Naive thymus-derived CD4-positive, alpha-beta T cell (primary cell): ENCODE results near the gene PKLR. TPM values are rescaled to one million over a fixed set of nuclear protein-coding genes. Genes with fewer than 3 reads are reported as not detected.

Experiments used
- ATAC-seq: fragments of 150-1000 bp; cut with Tn5 transposase; 2 replicates; pipeline ENCODE4 v1.10.0; 2021; ENCODE audit warnings: mild to moderate bottlenecking, moderate library complexity
- CTCF ChIA-PET: fragments of 350-600 bp; sonication (Branson Sonifier 250); formaldehyde crosslinking; loops from one replicate; lab custom pipeline; 2021; ENCODE audit warnings: antibody characterized with exemption; lab: Charles Lee
- POLR2A ChIA-PET: fragments of 350-600 bp; sonication (Branson Sonifier 250); formaldehyde crosslinking; loops from one replicate; lab custom pipeline; 2021; ENCODE audit warnings: antibody characterized with exemption, inconsistent platforms; lab: Charles Lee
- DNase-seq, 9 donors: peaks; one replicate each; pipeline versions ENCODE4 v3.0.0 to v3.0.0-alpha.2; 2020 to 2022; ENCODE audit warnings: mixed read lengths in 1 of 9
- H3K27ac ChIP-seq: one replicate; pipeline ENCODE4 v1.7.0; 2013; ENCODE audit warnings: mild to moderate bottlenecking, low read depth, low read length, moderate library complexity
- H3K27me3 ChIP-seq, 2 donors: one replicate each; pipeline ENCODE4 v1.7.0; 2013; ENCODE audit warnings: low read length in 2 of 2, mild to moderate bottlenecking in 2 of 2, moderate library complexity in 2 of 2; ENCODE audit not compliant: control insufficient read depth in 2 of 2, insufficient read depth in 2 of 2
- H3K36me3 ChIP-seq, 3 experiments: 1 replicate in 2 of 3; 2 replicates in 1 of 3; pipeline ENCODE4 v1.7.0; 2013; ENCODE audit warnings: low read length in 3 of 3, mild to moderate bottlenecking in 3 of 3, moderate library complexity in 1 of 3; ENCODE audit not compliant: insufficient read depth in 3 of 3, control insufficient read depth in 2 of 3
- H3K4me1 ChIP-seq, 2 donors: one replicate each; pipeline ENCODE4 v1.7.0; 2013; ENCODE audit warnings: low read length in 2 of 2, mild to moderate bottlenecking in 2 of 2, moderate library complexity in 1 of 2; ENCODE audit not compliant: control insufficient read depth in 2 of 2, insufficient read depth in 2 of 2
- H3K4me3 ChIP-seq: 2 replicates; pipeline ENCODE4 v1.7.0; 2013; ENCODE audit warnings: mild to moderate bottlenecking, low read length
- H3K9me3 ChIP-seq, 3 experiments: 1 replicate in 2 of 3; 2 replicates in 1 of 3; pipeline ENCODE4 v1.7.0; 2013; ENCODE audit warnings: low read length in 3 of 3; ENCODE audit not compliant: control insufficient read depth in 2 of 3
- H3K27ac Mint-ChIP-seq, 9 donors: one replicate each; pipeline ENCODE4 v1.8.0; 2020 to 2022; ENCODE audit warnings: mixed read lengths in 9 of 9, mild to moderate bottlenecking in 8 of 9, moderate library complexity in 5 of 9, inconsistent platforms in 2 of 9
- H3K27me3 Mint-ChIP-seq, 5 donors: one replicate each; pipeline ENCODE4 v1.8.0; 2021 to 2022; ENCODE audit warnings: mixed read lengths in 5 of 5, mild to moderate bottlenecking in 1 of 5
- H3K36me3 Mint-ChIP-seq, 5 donors: one replicate each; pipeline ENCODE4 v1.8.0; 2020 to 2022; ENCODE audit warnings: mixed read lengths in 5 of 5, mild to moderate bottlenecking in 3 of 5, inconsistent platforms in 1 of 5
- H3K4me1 Mint-ChIP-seq, 7 donors: one replicate each; pipeline ENCODE4 v1.8.0; 2020 to 2022; ENCODE audit warnings: mixed read lengths in 7 of 7, mild to moderate bottlenecking in 3 of 7, inconsistent platforms in 1 of 7
- H3K4me3 Mint-ChIP-seq, 10 donors: one replicate each; pipeline ENCODE4 v1.8.0; 2020 to 2022; ENCODE audit warnings: mild to moderate bottlenecking in 10 of 10, mixed read lengths in 10 of 10, moderate library complexity in 6 of 10, inconsistent platforms in 2 of 10
- H3K9me3 Mint-ChIP-seq, 11 donors: one replicate each; pipeline ENCODE4 v1.8.0; 2020 to 2022; ENCODE audit warnings: mixed read lengths in 11 of 11, mild to moderate bottlenecking in 4 of 11, inconsistent platforms in 1 of 11, moderate library complexity in 1 of 11
- intact Hi-C, 2 donors: fragments of 100-400 bp; cut with micrococcal nuclease; formaldehyde crosslinking; loops; one replicate each; pipeline ENCODE4 v1.15.1; 2023
- polyA plus RNA-seq, 2 donors: library from polyadenylated mRNA; unstranded; fragments of 300-500 nt; fragmentation: Illumina TruSeq; gene quantifications; one replicate each; pipeline ENCODE4 v1.2.3, GENCODE V29; 2021
- total RNA-seq, 6 experiments: library from RNA in 5 of 6; stranded (reverse) in 5 of 6; gene quantifications; 1 replicate in 5 of 6; 2 replicates in 1 of 6; pipeline ENCODE4 v1.2.3 and lab custom pipeline; 2021 to 2026

PKLR gene
- total and polyA plus RNA-seq, 7 experiments from 2014 or later = 0.06 TPM; not detected in 6

GRCh38 chr1:155267373-155267772 is 33.9 kb downstream of the PKLR start:
- peaks cover 6 to 15% of the 10 kb centered on the region in 2 donors for H3K4me1 ChIP-seq
- peaks cover 4 to 51% (median 25%) of the 10 kb centered on the region in 5 donors for H3K36me3 Mint-ChIP-seq
- H3K4me3 ChIP-seq = no peak overlapping the region
- ATAC-seq (no peak), DNase-seq (no peak)
- H3K9me3 ChIP-seq = no peaks in the 10 kb centered on the region
- peaks cover 7 to 42% (median 24%) of the 10 kb centered on the region in 7 donors for H3K4me1 Mint-ChIP-seq
- CTCF ChIA-PET = interaction anchor here (0.8 to 1.5 kb wide), 2 partner anchors 17 to 56 kb away, joined by 3 to 4 read pairs; no protein-coding TSS in a partner anchor
- peaks cover 24 to 74% (median 26%) of the 10 kb centered on the region in 3 experiments for H3K36me3 ChIP-seq
- H3K4me3 Mint-ChIP-seq = no peak overlapping the region
- no peak overlapping the region for H3K27ac Mint-ChIP-seq
- intact Hi-C loops = loop anchor here in 1 of 2 donors (10.0 kb wide), 1 partner anchor 787 kb away; the partner anchor contains the start of genes LAMTOR2 and UBQLN4
- H3K27me3 Mint-ChIP-seq = no peaks in the 10 kb centered on the region
- POLR2A ChIA-PET = interaction anchor here (1.2 to 2.0 kb wide), 4 partner anchors 11 to 41 kb away, joined by 3 to 4 read pairs (median 4); no protein-coding TSS in a partner anchor
- no peak overlapping the region for H3K27ac ChIP-seq
- no peaks in the 10 kb centered on the region for H3K9me3 Mint-ChIP-seq
- no peaks in the 10 kb centered on the region for H3K27me3 ChIP-seq

GRCh38 chr1:155266553-155266952 is 34.7 kb downstream of the PKLR start:
- no peaks in the 10 kb centered on the region for H3K27me3 ChIP-seq
- ChIA-PET POLR2A (interaction anchor here (1.1 to 2.0 kb wide), 4 partner anchors 12 to 54 kb away, joined by 3 to 4 read pairs (median 4); partner anchors contain the start of gene RUSC1), CTCF (interaction anchor here (1.2 to 1.6 kb wide), 3 partner anchors 16 to 94 kb away, joined by 4 to 5 read pairs (median 5); partner anchors contain the start of gene KRTCAP2)
- no peak overlapping the region for H3K4me3 ChIP-seq
- H3K4me3 Mint-ChIP-seq = no peak overlapping the region
- H3K9me3 Mint-ChIP-seq = no peaks in the 10 kb centered on the region
- H3K4me1 ChIP-seq = peaks cover 4 to 8% of the 10 kb centered on the region in 2 donors
- intact Hi-C loops = loop anchor here in 1 of 2 donors (10.0 kb wide), 1 partner anchor 788 kb away; the partner anchor contains the start of genes LAMTOR2 and UBQLN4
- no peaks in the 10 kb centered on the region for H3K9me3 ChIP-seq
- DNase-seq (no peak), ATAC-seq (no peak)
- peaks cover 4 to 52% (median 26%) of the 10 kb centered on the region in 5 donors for H3K36me3 Mint-ChIP-seq
- H3K27ac ChIP-seq = no peak overlapping the region
- H3K4me1 Mint-ChIP-seq = peaks cover 10 to 43% (median 24%) of the 10 kb centered on the region in 7 donors
- H3K27ac Mint-ChIP-seq = peak overlapping the region in 2 of 9 donors; percentile 19 to 20
- no peaks in the 10 kb centered on the region for H3K27me3 Mint-ChIP-seq
- peaks cover 24 to 79% (median 26%) of the 10 kb centered on the region in 3 experiments for H3K36me3 ChIP-seq

GRCh38 chr1:155263067-155263466 is 38.2 kb downstream of the PKLR start:
- H3K4me1 ChIP-seq = peaks cover 18 to 19% of the 10 kb centered on the region in 2 donors
- no peak for ATAC-seq
- H3K27me3 Mint-ChIP-seq = no peaks in the 10 kb centered on the region
- intact Hi-C loops = loop anchor here in 1 of 2 donors (10.0 kb wide), 1 partner anchor 792 kb away; the partner anchor contains the start of genes LAMTOR2 and UBQLN4
- DNase-seq = no peak
- POLR2A ChIA-PET = interaction anchor here (0.8 to 1.8 kb wide), 4 partner anchors 10 to 59 kb away, joined by 3 to 5 read pairs (median 3); partner anchors contain the start of gene CLK2
- no peak overlapping the region for H3K4me3 ChIP-seq
- H3K9me3 Mint-ChIP-seq = no peaks in the 10 kb centered on the region
- peaks cover 9 to 70% (median 25%) of the 10 kb centered on the region in 3 experiments for H3K36me3 ChIP-seq
- H3K27ac Mint-ChIP-seq = peak overlapping the region; percentile 24 to 98 (median 96)
- no peaks in the 10 kb centered on the region for H3K9me3 ChIP-seq
- H3K27ac ChIP-seq = no peak overlapping the region
- peaks cover 4 to 54% (median 25%) of the 10 kb centered on the region in 5 donors for H3K36me3 Mint-ChIP-seq
- CTCF ChIA-PET = interaction anchor here (0.7 kb wide), 2 partner anchors 10 to 15 kb away, joined by 3 to 4 read pairs; partner anchors contain the start of gene CLK2
- peaks cover 21 to 44% (median 29%) of the 10 kb centered on the region in 7 donors for H3K4me1 Mint-ChIP-seq
- peak overlapping the region in 9 of 10 donors; percentile 15 to 100 (median 53) for H3K4me3 Mint-ChIP-seq
- H3K27me3 ChIP-seq = no peaks in the 10 kb centered on the region

DNA sequence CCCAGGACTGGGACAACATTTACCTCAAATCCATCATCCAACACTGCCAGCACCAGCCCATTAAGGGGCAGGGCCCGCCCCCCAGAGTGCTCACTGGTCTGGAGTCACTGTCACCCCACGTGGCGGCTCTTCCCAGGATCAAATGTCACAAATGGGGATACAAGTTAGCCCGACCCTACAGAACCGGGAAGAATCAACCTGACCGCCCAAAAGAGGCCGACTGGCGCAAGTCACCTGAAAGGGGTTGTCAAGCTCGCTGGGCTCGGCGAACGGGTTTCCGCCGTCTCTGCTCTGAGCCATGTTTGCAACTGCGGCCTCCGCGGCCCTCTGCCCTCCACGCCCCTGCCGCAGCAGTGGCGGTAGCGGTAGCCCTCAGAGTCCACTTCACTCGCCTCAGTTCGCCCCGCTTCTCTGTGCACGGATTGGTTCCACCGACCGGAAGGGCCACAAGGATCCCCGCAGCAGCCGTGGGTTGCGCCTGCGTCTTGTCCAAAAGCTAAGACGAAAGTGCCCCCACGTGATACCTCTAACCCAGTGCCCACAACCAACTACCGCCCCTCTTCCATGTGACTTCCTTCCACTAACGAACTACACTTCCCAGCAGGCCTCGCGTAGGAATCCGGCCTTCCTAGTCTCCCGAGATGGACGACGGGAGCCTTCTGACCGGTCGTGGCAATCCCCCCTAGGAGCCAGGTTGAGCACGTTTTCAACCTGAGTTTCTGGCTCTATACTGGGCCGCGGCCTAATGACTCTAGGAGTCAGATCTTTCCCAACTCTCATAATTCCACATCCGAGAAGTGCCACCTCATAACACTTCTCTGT is 39.2 kb downstream of the PKLR start, which contains the start of gene SCAMP3:
TSS of gene SCAMP3 (minus strand) at position 509 of the 822 bp plus-strand sequence. CDS start at position 300, 209 bp downstream.
- Histone ChIP-seq H3K27ac (peak within 1 kb of the TSS; percentile 87), H3K4me1 (peaks cover 18 to 19% of the 10 kb centered on the region in 2 donors), H3K27me3 (no peaks in the 10 kb centered on the region), H3K36me3 (peaks cover 5 to 65% (median 19%) of the 10 kb centered on the region in 3 experiments), H3K9me3 (no peaks in the 10 kb centered on the region), H3K4me3 (peak within 1 kb of the TSS; percentile 88)
- DNase-seq (peak; percentile 52 to 89 (median 79)), ATAC-seq (peak; percentile 99)
- POLR2A ChIA-PET = interaction anchor here (0.6 to 4.2 kb wide), 18 partner anchors 10 to 1269 kb away, joined by 3 to 40 read pairs (median 4); partner anchors contain the start of genes CLK2, MSTO1 and RUSC1
- Mint-ChIP-seq H3K36me3 (peaks cover 4 to 49% (median 23%) of the 10 kb centered on the region in 5 donors), H3K4me3 (peak within 1 kb of the TSS; percentile 81 to 100 (median 98)), H3K27ac (peak within 1 kb of the TSS; percentile 89 to 98 (median 96)), H3K9me3 (no peaks in the 10 kb centered on the region), H3K4me1 (peaks cover 22 to 42% (median 33%) of the 10 kb centered on the region in 7 donors), H3K27me3 (no peaks in the 10 kb centered on the region)
- CTCF ChIA-PET = interaction anchor here (0.9 to 4.2 kb wide), 5 partner anchors 9 to 89 kb away, joined by 3 to 42 read pairs (median 4); partner anchors contain the start of gene KRTCAP2
- intact Hi-C loops = loop anchor here (1.0 to 10.0 kb wide), 6 partner anchors 11 to 793 kb away; partner anchors contain the start of genes CLK2 (in 2 of the 2), FDPS (in 2 of the 2), HCN3 (in 1 of the 2) and LAMTOR2 (in 1 of the 2)

- Histone ChIP-seq H3K9me3 (no peaks in the 10 kb centered on the region), H3K36me3 (peaks cover 5 to 65% (median 18%) of the 10 kb centered on the region in 3 experiments), H3K27ac (peak overlapping the region; percentile 87), H3K4me3 (peak overlapping the region; percentile 88), H3K27me3 (no peaks in the 10 kb centered on the region), H3K4me1 (peaks cover 18 to 19% of the 10 kb centered on the region in 2 donors)
- peaks cover 4 to 50% (median 27%) of the 10 kb centered on the region in 5 donors for H3K36me3 Mint-ChIP-seq
- intact Hi-C loops = loop anchor here in 1 of 2 donors (10.0 kb wide), 1 partner anchor 793 kb away; the partner anchor contains the start of genes LAMTOR2 and UBQLN4
- H3K4me1 Mint-ChIP-seq = peaks cover 28 to 47% (median 39%) of the 10 kb centered on the region in 7 donors
- ATAC-seq = no peak
- peak in 2 of 9 donors; percentile 25 to 41 for DNase-seq
- peak overlapping the region; percentile 89 to 98 (median 96) for H3K27ac Mint-ChIP-seq
- no peaks in the 10 kb centered on the region for H3K9me3 Mint-ChIP-seq
- ChIA-PET CTCF (interaction anchor here (0.9 to 4.2 kb wide), 5 partner anchors 10 to 89 kb away, joined by 3 to 42 read pairs (median 4); partner anchors contain the start of gene KRTCAP2), POLR2A (interaction anchor here (0.6 to 4.2 kb wide), 16 partner anchors 10 to 348 kb away, joined by 3 to 40 read pairs (median 5); partner anchors contain the start of genes CLK2, MSTO1 and RUSC1)
- H3K27me3 Mint-ChIP-seq = no peaks in the 10 kb centered on the region
- peak overlapping the region; percentile 81 to 100 (median 98) for H3K4me3 Mint-ChIP-seq
These were observed 39.8 kb downstream of the PKLR start for GRCh38 chr1:155261493-155261851.
